ENCODE data around the gene KCNN3.

The KCNN3 gene

GRCh38 chr1:154729031-154729442 is 141.0 kb downstream of the KCNN3 start:
- no peak for DNase-seq (ENCODE audit: low spot score)

- no peak for DNase-seq (ENCODE audit: low spot score)
These were observed 143.0 kb downstream of the KCNN3 start for GRCh38 chr1:154726896-154727753.

GRCh38 chr1:154726443-154726842 is 143.6 kb downstream of the KCNN3 start:
- no peak for DNase-seq (ENCODE audit: low spot score)

- DNase-seq (ENCODE audit: low spot score), result no peak
These were observed 144.2 kb downstream of the KCNN3 start for GRCh38 chr1:154725865-154726264.

GRCh38 chr1:154720328-154721297 is 149.5 kb downstream of the KCNN3 start:
- DNase-seq (ENCODE audit: low spot score), result no peak

- no peak for DNase-seq (ENCODE audit: low spot score)
These were observed 150.3 kb downstream of the KCNN3 start for GRCh38 chr1:154719586-154720327.

GRCh38 chr1:154718566-154718965 is 151.5 kb downstream of the KCNN3 start:
- DNase-seq (ENCODE audit: low spot score), result no peak

GRCh38 chr1:154717528-154717924 is 152.6 kb downstream of the KCNN3 start:
- no peak for DNase-seq (ENCODE audit: low spot score)

- no peak for DNase-seq (ENCODE audit: low spot score)
These were observed 153.2 kb downstream of the KCNN3 start for GRCh38 chr1:154716614-154717527.

- no peak for DNase-seq (ENCODE audit: low spot score)
These were observed 154.1 kb downstream of the KCNN3 start for GRCh38 chr1:154716011-154716410.

GRCh38 chr1:154715385-154715784 is 154.7 kb downstream of the KCNN3 start:
- no peak for DNase-seq (ENCODE audit: low spot score)

- DNase-seq (ENCODE audit: low spot score), result peak; percentile 12
These were observed 155.4 kb downstream of the KCNN3 start for GRCh38 chr1:154714638-154715037.

GRCh38 chr1:154714052-154714623 is 155.9 kb downstream of the KCNN3 start:
- no peak for DNase-seq (ENCODE audit: low spot score)

GRCh38 chr1:154713005-154713404 is 157.1 kb downstream of the KCNN3 start:
- DNase-seq (ENCODE audit: low spot score), result no peak

- no peak for DNase-seq (ENCODE audit: low spot score)
These were observed 157.8 kb downstream of the KCNN3 start for GRCh38 chr1:154712166-154712810.

GRCh38 chr1:154711416-154711815 is 158.7 kb downstream of the KCNN3 start:
- DNase-seq (ENCODE audit: low spot score), result no peak

GRCh38 chr1:154710106-154710505 is 160.0 kb downstream of the KCNN3 start:
- DNase-seq (ENCODE audit: low spot score), result no peak

- no peak for DNase-seq (ENCODE audit: low spot score)
These were observed 162.1 kb downstream of the KCNN3 start for GRCh38 chr1:154707901-154708463.

- DNase-seq (ENCODE audit: low spot score), result no peak
These were observed 163.2 kb downstream of the KCNN3 start for GRCh38 chr1:154706851-154707250.

GRCh38 chr1:154705544-154705943 is 164.5 kb downstream of the KCNN3 start:
- DNase-seq (ENCODE audit: low spot score), result no peak

Measured in LoVo (cell line).